ENCODE results near the gene LSAMP. TPM values are rescaled to one million over a fixed set of nuclear protein-coding genes. Genes with fewer than 3 reads are reported as not detected.

Gene LSAMP
- total RNA-seq, 1 experiment from 2014 or later: 0.90 TPM

GRCh38 chr3:116148881-116149851, 296.1 kb downstream of the LSAMP start:
- Histone ChIP-seq H3K9me3 (ENCODE audit: control insufficient read depth, low read depth, low read length) (no peaks in the 10 kb centered on the region), H3K23ac (ENCODE audit: insufficient read length, low read depth, low read length) (no peak overlapping the region), H3K4me2 (ENCODE audit: insufficient read depth, insufficient read length, low read length) (no peak overlapping the region), H3K56ac (ENCODE audit: insufficient read length, low read depth, low read length) (no peak overlapping the region), H4K91ac (ENCODE audit: insufficient read length, low read depth, low read length) (no peak overlapping the region), H4K20me1 (ENCODE audit: control insufficient read depth, insufficient read depth, insufficient read length) (no peaks in the 10 kb centered on the region), H3K14ac (ENCODE audit: insufficient read depth, low read length) (no peak overlapping the region), H3K79me1 (ENCODE audit: insufficient read depth, low read depth, low read length, poor library complexity, severe bottlenecking) (no peaks in the 10 kb centered on the region), H2BK20ac (ENCODE audit: low read depth, low read length, poor library complexity, severe bottlenecking) (no peak overlapping the region), H2AK5ac (ENCODE audit: insufficient read length, low read length) (no peak overlapping the region), H3K79me2 (ENCODE audit: insufficient read depth, low read length) (no peaks in the 10 kb centered on the region), H3K27me3 (ENCODE audit: insufficient read depth, low read length) (no peaks in the 10 kb centered on the region), H4K5ac (ENCODE audit: insufficient read length, low read depth, low read length) (no peak overlapping the region), H3K4me1 (ENCODE audit: insufficient read depth, low read length) (0 out of 2 replicates have a peak, but pooled peaks cover 7% of the 10 kb centered on the region), H2AFZ (ENCODE audit: low read length) (no peak overlapping the region), H2BK5ac (ENCODE audit: insufficient read length, low read length) (no peak overlapping the region), H3K4ac (ENCODE audit: low read depth, low read length) (no peak overlapping the region), H2BK15ac (ENCODE audit: low read depth, low read length) (no peak overlapping the region), H3K18ac (ENCODE audit: insufficient read length, low read depth, low read length) (no peak overlapping the region), H2BK12ac (ENCODE audit: insufficient read length, low read depth, low read length) (no peak overlapping the region), H3T11ph (ENCODE audit: low read length) (no peak overlapping the region), H2BK120ac (ENCODE audit: low read depth, low read length, poor library complexity, severe bottlenecking) (no peak overlapping the region), H4K8ac (replicated peaks; ENCODE audit: insufficient read length, low read depth, low read length) (no peak overlapping the region), H3K9ac (ENCODE audit: extremely low read depth, insufficient read length, low read length) (no peak overlapping the region), H3K27ac (ENCODE audit: insufficient read length, low read depth, low read length) (no peak overlapping the region), H3K23me2 (ENCODE audit: insufficient read length, low read depth, low read length, poor library complexity, severe bottlenecking) (no peaks in the 10 kb centered on the region)
- Mint-ChIP-seq H3K4me1 (peaks cover 16 to 21% of the 10 kb centered on the region in 2 experiments), H3K9me3 (peaks cover 17 to 19% of the 10 kb centered on the region in 2 experiments), H3K27me3 (ENCODE audit: low read depth) (no peaks in the 10 kb centered on the region), H3K36me3 (ENCODE audit: insufficient read depth in 1 of 3, low read depth in 3 of 3) (peaks cover 6 to 18% (median 12%) of the 10 kb centered on the region in 3 experiments; a peak in 5 of 7 replicates), H3K4me3 (no peak overlapping the region), H3K27ac (no peak overlapping the region; a peak in 1 of 7 replicates)
- TF ChIP-seq CTCF (conservative IDR thresholded peaks at IDR 0.05): no peak
- no CpG with 5 or more reads among the region's 7 CpGs for WGBS (ENCODE audit: extremely low coverage, insufficient read length, low lambda C conversion rate)
- DNase-seq: no peak
